Activated CD4-positive, alpha-beta T cell treated with anti-CD3 and anti-CD28 coated beads, Interleukin-10, Interleukin-2, amounts not matched to agents 100 ng/mL and 50 ng/mL, durations not matched to agents 16 hours and 8 hours (primary cell): ENCODE results near the gene FRMD5.

Experiments
- DNase-seq: peaks from one replicate; pipeline ENCODE4 v3.0.0-alpha.2; 2020

FRMD5 gene

DNA sequence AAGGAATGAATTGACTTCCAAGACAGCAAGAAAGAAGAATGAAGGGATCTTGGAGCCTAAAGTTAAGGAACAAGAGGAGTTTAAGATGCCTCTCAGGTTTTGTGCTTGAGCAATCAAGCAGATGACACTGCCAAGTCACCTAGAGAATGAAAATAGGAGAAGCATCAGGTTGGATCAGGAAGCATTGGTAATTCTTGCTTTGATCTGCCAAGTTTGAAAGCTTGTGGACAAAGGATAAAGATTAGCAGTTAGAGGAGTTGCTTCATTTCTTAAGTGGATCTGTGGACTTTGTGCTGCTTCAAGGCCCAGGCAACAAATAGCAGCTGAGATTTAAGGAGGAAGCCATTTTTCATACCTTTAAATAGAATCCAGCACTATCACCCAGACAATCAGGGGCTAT lies 35.6 kb downstream of the FRMD5 start:
- DNase-seq, result no peak

- DNase-seq, result no peak
These were observed 37.0 kb downstream of the FRMD5 start for GRCh38 chr15:44158111-44158510.

DNA sequence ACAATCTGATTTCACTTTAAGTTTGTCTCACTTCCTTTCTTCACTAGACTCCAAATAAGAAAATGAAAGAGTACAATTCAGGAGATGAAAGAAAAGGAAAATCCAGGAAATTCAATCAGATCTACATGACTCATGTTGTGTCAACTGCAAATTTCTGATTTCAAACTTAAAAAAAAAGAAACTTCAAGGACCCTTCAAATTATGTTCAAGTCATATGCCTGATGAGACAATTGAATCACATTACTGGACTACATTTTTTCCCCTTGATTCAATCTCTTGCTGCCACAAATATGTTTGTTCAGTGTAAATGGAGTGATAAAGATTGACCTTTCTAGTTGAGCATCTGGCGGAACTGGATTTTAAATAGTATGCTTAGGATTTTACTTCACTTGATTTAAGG lies 37.4 kb downstream of the FRMD5 start:
- DNase-seq, result no peak

DNA sequence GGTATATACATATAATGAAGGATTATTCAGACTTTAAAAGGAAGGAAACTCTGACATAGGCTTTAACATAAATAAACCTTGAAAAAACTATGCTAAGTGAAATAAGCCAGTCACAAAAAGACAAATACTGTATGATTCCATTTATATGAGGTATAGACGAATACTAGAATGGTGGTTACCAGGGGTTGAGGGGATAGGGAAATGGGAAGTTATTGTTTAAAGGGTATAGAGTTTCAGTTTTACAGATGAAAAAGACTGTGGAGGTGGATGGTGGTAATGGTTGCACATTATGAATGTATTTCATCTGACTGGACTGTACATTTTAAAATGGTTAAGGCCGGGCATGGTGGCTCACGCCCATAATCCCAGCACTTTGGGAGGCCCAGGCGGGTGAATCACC lies 41.7 kb downstream of the FRMD5 start:
- DNase-seq, result no peak

DNA sequence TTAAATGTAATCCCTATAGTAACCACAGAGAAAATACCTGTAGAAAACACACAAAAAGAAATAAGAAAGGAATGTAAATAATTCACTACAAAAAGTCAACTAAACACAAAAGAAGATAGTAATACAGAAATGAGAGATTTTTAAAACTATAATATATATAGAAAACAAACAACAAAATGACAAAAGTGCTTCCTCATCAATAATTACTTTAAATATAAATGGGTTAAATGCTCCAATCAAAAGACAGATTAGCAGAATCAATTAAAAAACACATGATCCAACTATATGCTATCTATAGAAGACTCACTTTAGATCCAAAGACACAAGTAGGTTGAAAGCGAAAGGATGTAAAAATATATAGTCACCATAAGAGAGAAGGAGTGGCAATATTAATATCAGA lies 45.8 kb downstream of the FRMD5 start:
- DNase-seq, result no peak

DNA sequence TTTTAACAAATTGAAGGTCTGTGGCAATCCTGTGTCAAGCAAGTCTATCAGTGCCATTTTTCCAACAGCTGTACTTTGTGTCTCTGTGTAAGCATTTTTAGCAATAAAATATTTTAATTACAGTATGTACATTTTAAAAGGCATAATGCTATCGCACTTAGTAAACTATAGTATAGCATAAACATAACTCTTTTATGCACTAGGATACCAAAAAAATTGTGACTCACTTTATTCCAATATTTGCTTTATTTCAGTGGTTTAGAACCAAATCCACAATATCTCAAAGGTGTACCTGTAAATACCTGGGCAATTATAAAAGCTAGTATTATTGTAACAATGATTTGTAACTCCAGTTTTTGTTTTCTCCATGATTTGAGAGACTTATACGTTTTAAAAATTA lies 46.5 kb downstream of the FRMD5 start:
- DNase-seq, result no peak

DNA sequence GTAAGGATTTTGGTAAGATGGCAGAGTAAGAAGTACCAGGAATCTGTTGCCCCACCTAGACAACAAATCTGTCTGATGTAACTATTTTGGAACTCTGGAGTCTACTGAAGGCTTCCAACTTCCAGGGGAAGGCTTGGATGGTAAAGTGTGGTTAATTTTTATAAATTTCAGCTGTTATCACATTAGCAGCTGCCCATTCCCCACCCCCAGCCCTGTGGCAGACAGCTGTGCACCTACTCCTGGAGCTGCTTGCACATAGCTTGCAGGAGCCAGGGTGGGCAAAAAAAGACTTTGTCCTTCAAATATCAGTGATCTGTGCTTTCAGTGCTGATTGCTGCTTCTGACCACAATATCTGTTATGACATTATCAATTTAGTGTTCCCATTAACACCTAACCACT lies 47.4 kb downstream of the FRMD5 start:
- no peak for DNase-seq

DNA sequence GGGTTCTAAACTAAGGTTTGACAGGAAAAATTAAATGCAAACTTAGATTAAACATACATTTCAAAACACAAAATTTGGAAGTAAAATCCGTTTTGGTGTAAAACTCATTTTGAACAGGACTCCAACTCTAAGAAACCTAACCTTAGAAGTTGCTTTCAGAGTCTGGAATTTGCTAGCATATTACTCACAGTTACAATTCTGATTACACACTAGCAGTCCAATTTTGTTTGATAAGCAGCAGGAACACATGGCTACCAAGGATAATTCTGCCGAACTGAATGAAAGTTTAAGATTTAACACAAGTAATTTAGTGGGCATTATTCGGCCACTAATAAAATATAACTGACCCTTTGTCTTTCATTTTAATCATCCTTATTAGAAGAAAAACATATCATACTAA lies 49.6 kb downstream of the FRMD5 start:
- no peak for DNase-seq

DNA sequence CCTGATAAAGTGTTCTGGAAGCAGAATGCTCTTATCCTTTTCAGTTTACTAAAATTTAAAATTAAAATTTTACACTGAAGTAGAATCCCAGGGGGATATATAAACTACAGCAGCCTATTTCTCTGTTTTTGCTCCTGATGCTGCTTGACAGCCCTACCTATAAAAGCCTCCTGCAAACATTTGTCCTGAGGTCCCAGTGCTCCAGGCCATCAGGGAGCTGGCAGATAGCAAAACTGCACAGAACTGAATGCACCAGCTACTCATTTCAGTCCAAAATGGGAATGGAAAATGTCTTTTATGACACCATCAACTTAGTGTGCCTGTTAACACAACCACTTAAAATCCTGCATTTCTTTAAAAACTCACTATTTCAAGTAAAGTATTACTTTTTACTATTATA lies 50.1 kb downstream of the FRMD5 start:
- DNase-seq, result no peak

- DNase-seq, result no peak
These were observed 50.9 kb downstream of the FRMD5 start for GRCh38 chr15:44144184-44144583.

- no peak for DNase-seq
These were observed 57.3 kb downstream of the FRMD5 start for GRCh38 chr15:44137750-44138149.

GRCh38 chr15:44136991-44137477 lies 58.0 kb downstream of the FRMD5 start:
- DNase-seq, result no peak

- no peak for DNase-seq
These were observed 63.0 kb downstream of the FRMD5 start for GRCh38 chr15:44132057-44132456.

DNA sequence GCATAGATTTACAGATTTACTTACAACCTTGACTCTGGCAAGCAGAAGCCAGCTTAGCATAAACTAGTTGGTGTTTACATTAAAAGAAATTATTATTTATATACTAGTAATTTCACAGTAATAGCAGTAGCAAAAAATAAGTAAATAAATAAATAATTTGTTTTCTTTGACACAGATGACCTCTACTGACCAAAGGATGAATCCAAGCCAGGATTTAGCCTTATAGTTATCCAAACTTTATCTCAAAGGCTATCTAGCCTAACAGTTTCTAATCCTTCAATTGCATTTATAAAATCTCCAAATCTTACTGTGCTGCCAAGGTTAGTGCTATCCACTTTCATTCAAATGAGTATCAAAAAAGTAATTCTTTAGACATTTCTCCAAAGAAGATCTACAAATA lies 64.3 kb downstream of the FRMD5 start:
- no peak for DNase-seq

DNA sequence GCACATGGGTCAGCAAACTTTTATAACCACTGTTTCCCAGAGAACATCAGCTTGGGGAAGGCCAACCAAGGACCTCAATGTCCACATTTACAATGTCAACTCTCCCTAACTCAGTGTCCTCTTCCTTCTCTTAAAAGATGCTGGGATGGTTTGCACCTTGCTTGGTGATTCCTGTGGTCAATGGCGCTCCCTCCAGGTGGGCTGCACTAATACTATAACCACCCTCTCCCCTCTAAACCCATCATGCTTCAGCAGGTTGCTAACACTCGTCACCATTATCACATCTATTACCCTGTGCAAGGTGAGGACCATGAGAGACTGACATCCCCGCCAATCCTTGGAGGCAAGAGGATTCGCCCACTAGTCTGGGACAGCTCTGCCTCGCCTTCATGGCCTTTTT lies 65.2 kb downstream of the FRMD5 start:
- DNase-seq, result no peak

- DNase-seq, result no peak
These were observed 66.6 kb downstream of the FRMD5 start for GRCh38 chr15:44128443-44128842.

DNA sequence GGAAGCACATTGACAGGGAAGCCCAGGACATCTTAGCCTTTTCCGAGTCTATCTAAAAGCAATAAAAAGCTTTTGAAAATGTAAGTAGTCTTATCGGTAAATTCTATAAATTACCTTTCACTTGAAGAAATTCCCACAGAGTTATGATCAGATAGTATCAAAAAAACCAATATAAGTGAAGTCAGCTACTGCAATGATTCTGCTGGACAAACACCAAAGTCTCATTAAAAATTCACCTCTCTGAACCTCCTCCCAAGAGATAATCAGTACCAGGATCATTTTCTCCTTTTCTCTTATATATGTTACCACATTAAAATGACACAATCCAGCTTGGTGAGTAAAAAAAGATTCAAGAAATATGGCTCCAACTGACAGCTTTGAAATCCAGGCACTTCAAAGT lies 69.2 kb downstream of the FRMD5 start:
- DNase-seq, result no peak

- no peak for DNase-seq
These were observed 92.3 kb downstream of the FRMD5 start for GRCh38 chr15:44102675-44103254.

- DNase-seq, result no peak
These were observed 93.1 kb downstream of the FRMD5 start for GRCh38 chr15:44101944-44102343.

DNA sequence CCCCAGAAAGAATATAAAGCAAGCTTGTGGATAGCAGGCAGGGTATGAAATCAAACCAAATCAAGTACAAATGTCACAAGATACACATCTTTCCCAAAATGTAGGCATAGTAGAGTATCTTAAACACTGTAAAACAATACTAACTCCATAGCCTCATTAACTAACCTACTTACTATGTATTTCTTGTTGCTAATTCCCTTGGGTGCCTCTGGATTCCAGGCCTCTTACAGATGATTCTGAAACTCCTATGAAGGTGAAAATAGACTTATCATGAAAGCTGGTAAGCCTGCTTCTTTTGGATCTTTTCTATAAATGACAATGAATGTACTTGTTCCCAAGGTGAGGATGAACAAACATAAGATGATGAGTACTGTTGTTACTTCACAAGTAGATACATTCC lies 93.8 kb downstream of the FRMD5 start:
- DNase-seq, result no peak

DNA sequence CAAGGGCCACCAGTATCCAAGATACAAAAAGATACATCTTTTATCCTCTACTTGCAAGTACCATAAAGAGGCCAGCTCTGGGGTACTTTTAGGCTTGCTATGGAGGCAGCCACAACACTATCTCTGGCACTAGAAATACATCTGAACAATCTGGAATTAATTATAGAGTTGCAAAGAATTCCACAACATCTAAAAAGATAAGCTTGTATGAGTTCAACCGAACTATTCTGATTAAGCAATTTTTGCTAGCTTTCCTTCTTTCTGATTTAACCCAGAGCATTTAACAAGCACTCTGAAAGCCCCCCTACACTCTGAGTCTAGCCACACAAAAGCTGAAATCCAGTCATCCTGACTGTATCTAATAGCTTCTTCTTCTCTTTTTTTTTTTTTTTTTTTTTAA lies 95.4 kb downstream of the FRMD5 start:
- DNase-seq, result no peak

GRCh38 chr15:44097552-44097951 lies 97.5 kb downstream of the FRMD5 start:
- no peak for DNase-seq

DNA sequence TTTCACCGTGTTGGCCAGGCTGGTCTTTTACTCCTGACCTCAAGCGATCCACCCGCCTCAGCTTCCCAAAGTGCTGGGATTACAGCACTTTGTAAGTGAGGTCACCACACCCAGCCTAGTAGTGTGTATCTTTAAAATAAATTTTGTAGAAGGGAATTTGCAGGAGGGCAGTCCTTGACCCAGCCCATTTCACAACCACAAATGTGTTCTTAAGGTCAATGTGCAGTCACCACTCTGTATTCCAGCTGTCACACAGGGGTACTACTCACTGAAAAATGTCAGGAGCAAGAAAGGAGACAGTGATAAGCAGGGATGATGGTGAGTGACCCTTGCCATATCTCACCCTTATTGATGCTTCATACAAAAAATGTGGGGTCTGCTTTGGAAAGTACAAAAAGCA lies 98.5 kb downstream of the FRMD5 start:
- DNase-seq, result no peak

DNA sequence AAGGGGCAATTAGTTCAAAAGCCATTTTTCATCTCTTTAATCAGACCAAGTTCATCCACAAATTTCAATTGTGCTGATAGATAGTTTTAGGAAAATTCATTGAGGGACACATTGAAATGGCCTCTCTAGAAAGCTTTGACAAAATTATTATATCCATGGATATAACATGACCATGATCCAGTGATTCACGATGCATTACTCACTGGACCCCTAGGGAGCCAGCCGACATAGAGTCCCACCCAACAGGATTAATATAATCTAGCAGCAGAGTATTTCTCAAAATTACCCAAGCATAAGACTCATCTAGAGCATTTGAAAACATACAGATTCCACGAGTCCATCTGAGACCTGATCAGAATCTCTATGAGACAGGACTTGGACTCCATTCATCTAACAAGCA lies 100.3 kb downstream of the FRMD5 start:
- DNase-seq, result no peak

DNA sequence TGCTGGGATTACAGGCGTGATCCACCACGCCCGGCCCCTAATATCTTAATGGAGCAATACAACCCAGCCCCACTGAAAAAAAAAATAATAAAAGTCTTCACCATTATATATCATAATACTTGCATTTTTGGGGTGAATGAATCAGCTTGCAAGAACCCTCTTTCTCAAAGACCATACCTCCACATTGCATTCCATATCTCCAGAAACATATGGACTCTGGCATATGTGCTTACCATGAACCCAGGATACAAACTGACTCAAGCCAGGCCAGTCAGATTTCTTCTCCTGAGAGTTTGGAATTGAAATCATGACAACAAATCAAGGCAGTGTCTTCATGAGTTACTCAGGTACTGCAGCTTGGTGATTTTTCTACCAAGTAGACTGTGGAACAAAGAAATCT lies 101.2 kb downstream of the FRMD5 start:
- no peak for DNase-seq

DNA sequence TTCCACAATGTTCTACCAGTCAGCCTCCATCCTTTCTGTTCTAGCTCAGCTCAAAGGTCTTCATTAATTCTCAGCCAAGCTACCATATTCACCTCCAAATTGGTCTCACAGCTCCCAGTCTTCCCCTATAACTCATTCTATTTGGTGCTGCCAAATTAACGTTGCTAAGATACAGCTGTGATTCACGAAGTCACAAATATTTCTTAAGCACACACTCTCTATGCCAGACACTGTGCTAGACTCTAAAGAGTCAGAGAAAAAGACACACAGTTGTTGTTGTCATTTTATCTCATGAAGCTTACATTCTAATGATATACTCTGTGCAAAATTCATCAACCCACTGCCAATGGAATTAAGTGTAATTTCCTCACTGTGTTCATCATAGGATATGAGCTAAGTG lies 102.8 kb downstream of the FRMD5 start:
- no peak for DNase-seq
